Epithelial cell of esophagus (primary cell): ENCODE measurements around the gene CDC45.

ENCODE experiments used
- DNase-seq: peaks from one replicate; pipeline ENCODE4 v3.0.0; 2010; ENCODE audit warnings: low read depth
- H3K4me3 ChIP-seq: 2 replicates; pipeline ENCODE4 v1.5.1; 2011; ENCODE audit warnings: mild to moderate bottlenecking, low read length, control low read depth
- TF ChIP-seq, protein P1 (sequence below): IDR thresholded peaks from 2 replicates; pipeline ENCODE4 v1.5.1; 2011; ENCODE audit warnings: low read depth, mild to moderate bottlenecking, low read length, control low read depth, inconsistent platforms; ENCODE audit not compliant: insufficient read depth; ENCODE audit errors: missing control alignments

CDC45 gene

DNA sequence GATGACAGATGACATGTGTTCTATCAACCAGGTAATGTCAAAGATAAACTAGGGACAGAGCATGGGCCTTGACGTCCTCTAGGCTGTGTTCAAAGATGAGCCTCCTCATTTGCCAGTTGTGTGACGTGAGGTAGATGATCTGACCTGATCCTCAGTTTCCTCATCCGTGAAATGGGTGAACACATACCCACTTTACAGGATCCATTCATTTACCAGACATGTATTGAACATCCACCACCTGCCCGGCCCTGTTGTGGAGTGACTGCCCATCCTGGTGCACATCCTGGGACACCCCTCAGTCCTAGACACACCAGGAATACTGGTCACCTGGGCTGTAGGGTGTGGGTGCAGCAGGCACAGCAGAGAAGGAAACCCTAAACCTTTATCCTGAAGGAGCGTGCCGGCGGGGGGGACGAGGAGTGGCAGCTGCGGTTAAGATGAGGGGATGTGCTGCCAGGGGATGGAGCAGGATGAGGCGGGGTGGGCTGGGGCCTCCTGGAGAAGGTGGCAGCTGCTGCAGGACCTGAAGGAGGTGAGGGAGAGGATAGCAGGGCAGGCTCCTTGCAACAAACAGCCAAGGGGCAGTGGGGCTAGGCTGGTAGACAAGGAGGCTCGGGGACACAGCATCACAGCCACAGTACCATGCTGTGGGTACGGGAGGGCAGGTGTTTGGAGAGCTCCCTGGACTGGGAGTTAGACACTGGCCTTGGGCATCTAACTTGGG, 36.1 kb downstream of the CDC45 start:
- TF ChIP-seq, protein P1, sequence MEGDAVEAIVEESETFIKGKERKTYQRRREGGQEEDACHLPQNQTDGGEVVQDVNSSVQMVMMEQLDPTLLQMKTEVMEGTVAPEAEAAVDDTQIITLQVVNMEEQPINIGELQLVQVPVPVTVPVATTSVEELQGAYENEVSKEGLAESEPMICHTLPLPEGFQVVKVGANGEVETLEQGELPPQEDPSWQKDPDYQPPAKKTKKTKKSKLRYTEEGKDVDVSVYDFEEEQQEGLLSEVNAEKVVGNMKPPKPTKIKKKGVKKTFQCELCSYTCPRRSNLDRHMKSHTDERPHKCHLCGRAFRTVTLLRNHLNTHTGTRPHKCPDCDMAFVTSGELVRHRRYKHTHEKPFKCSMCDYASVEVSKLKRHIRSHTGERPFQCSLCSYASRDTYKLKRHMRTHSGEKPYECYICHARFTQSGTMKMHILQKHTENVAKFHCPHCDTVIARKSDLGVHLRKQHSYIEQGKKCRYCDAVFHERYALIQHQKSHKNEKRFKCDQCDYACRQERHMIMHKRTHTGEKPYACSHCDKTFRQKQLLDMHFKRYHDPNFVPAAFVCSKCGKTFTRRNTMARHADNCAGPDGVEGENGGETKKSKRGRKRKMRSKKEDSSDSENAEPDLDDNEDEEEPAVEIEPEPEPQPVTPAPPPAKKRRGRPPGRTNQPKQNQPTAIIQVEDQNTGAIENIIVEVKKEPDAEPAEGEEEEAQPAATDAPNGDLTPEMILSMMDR: no peak
- no peak overlapping the region for H3K4me3 ChIP-seq
- DNase-seq: no peak

DNA sequence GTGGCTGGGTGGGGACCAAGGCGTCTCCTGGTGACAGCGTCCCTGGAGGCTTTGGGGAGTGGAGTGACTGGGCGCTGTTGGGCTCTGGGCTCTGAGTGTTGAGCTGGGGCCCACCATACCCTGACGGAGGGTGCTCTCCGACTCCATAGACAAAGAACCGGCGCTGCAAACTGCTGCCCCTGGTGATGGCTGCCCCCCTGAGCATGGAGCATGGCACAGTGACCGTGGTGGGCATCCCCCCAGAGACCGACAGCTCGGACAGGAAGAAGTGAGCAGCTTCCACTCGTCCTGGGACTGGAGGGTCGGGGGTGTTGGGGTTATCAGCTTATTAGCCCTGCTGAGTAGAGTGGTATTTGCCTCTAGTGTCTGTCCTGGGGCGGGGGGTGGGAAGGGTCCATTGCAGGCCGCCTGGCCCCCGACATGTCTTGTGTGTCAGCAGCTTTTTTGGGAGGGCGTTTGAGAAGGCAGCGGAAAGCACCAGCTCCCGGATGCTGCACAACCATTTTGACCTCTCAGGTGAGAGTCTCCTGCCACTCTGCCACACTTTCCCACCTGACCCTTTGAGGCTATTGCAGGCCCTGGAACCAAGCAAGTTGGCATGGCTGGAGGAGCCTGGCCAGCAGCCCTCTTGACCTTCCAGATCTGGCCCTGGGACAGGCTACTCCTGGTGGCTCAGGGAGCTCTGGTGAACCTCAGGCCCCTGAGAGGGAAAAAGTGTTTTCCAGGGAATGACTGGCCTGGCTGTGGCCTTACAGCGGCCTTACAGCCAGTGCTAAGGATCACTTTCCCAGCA, 36.9 kb downstream of the CDC45 start:
- TF ChIP-seq, protein P1: no peak
- DNase-seq: no peak
- no peak overlapping the region for H3K4me3 ChIP-seq

DNA sequence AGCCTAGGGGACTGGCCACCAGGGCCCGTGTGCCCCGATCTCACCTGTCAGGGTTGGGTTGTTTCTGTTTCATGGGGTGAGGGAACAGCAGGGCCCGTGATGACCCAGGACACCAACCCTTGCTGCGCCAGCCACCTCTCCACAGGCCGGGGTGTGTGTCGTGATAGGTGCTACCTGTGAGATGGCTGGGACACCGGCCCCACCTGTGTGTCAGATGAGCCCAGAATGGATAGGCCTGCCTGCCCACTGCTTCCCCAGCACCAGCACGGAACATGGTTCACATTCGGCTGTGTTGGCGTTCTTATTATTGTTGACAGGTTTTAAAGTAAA, 37.4 kb downstream of the CDC45 start:
- no peak for DNase-seq
- TF ChIP-seq, protein P1: no peak

DNA sequence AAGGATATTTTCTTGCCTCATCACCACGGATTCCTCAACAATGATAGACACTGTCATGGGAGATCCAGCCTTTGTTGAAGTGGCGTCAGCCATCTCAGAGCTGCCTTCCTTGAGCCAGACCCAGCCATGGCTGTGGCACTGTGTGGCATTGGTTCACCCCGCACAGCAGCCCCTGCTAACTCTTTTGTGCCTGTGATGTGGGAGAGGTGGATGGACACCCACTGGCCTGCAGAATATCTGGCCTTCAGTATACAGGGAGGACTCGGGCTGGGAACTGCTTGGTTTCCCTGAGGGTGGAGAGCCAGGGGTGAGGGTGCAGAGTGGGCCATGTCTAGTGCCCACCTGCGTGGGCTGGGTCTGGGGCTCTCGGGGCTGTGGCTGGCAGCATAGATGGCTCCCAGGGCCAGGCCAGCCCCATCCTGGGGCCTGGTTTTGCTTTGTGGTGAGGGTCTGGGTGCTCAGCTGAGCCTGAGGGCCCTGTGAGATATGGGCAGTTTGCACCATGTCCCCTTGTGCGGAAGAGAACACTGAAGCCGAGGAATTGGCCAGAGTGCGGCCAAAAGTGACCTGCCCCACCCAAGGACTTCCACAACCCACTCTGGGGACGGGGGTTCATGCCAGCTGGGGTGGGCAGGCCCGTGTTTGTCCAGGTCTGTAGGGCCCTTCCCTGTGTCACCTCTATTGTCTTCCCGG, 38.3 kb downstream of the CDC45 start:
- TF ChIP-seq, protein P1: no peak
- no peak overlapping the region for H3K4me3 ChIP-seq
- DNase-seq: no peak

More for the DNA sequence above, 37.4 kb downstream of the CDC45 start:
- H3K4me3 ChIP-seq: no peak overlapping the region

DNA sequence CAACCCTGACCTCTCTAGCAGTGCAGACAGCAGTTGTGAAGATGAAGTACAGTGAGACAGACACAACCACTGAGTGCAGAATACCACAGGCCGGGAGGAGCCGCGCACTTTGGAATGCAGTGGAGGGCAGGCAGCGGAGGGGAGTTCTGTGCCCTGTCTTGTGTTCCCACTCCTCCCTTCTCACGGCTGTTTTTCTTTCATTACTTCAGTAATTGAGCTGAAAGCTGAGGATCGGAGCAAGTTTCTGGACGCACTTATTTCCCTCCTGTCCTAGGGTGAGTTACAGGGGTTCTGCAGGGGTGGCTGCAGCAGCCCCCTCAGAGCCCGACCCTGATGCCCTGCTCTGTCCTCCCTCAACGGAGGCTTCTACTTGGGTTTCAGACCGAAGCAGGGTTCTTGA, 38.9 kb downstream of the CDC45 start:
- DNase-seq: no peak
- no peak overlapping the region for H3K4me3 ChIP-seq
- TF ChIP-seq, protein P1: no peak

DNA sequence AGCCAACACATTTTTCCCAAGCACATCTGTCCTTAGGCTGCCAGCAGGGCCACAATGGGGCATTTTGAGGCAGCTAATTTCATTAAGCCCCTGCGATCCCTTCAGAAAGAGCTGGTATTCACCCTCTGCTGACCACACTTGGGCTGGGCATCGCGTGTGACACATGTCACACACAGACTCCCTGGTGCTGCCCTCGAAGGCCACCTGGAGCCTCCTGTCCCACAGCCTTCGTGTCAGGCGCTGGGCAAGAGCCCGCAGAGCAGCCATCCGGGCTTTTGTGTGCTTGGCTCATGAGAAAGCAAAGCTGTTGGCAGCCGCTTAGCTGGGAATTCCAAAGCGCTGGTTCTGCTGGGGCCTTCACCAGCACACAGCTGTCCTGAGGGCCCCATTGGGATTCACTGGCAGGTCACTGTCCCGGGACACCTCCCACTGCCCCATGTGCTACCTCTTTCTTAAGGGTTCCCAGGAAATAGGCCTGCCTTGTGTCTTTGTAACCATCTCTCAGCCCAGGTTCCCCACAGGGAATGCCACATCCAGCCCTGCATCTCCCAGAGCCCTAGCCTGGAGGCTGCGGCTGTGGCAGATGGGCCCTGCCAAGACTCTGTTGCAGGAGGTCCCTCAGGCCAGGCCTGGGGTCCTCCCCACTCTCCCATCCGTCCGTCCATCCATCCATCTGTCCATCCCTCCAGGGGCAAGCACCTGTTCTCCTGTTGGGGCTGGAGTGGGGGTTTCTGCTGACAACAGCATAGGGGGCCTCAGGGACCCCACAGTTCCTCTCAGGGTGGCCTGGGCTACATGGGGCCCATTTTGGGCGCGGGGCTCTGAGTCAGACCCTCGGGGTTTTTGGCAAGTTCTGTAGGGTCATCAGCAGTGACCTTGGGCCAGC, 39.6 kb downstream of the CDC45 start:
- DNase-seq: no peak
- no peak overlapping the region for H3K4me3 ChIP-seq
- TF ChIP-seq, protein P1: no peak
